ENCODE results near the gene PTPRN2. TPM values are rescaled to one million over a fixed set of nuclear protein-coding genes. Genes with fewer than 3 reads are reported as not detected.

The PTPRN2 gene
- total RNA-seq, 2 donors from 2014 or later = 26.1 to 55.5 TPM

GRCh38 chr7:158075633-158076001 lies 512.0 kb downstream of the PTPRN2 start:
- no peak overlapping the region for H3K4me3 ChIP-seq
- no peaks in the 10 kb centered on the region for H3K4me1 ChIP-seq (replicated peaks)
- no peaks in the 10 kb centered on the region for H3K27me3 ChIP-seq (replicated peaks; ENCODE audit: insufficient read depth)
- intact Hi-C loops (cut with DNase I) = no loop called here
- TF ChIP-seq POLR2AphosphoS5 (IDR thresholded peaks at IDR 0.05) = no peak
- TF ChIP-seq, protein P1, sequence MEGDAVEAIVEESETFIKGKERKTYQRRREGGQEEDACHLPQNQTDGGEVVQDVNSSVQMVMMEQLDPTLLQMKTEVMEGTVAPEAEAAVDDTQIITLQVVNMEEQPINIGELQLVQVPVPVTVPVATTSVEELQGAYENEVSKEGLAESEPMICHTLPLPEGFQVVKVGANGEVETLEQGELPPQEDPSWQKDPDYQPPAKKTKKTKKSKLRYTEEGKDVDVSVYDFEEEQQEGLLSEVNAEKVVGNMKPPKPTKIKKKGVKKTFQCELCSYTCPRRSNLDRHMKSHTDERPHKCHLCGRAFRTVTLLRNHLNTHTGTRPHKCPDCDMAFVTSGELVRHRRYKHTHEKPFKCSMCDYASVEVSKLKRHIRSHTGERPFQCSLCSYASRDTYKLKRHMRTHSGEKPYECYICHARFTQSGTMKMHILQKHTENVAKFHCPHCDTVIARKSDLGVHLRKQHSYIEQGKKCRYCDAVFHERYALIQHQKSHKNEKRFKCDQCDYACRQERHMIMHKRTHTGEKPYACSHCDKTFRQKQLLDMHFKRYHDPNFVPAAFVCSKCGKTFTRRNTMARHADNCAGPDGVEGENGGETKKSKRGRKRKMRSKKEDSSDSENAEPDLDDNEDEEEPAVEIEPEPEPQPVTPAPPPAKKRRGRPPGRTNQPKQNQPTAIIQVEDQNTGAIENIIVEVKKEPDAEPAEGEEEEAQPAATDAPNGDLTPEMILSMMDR (IDR thresholded peaks at IDR 0.05) = no peak
- no peak for TF ChIP-seq POLR2A (IDR thresholded peaks at IDR 0.05)
- WGBS = 81% methylated on average over 17 of the region's 17 CpGs
- no peak overlapping the region for H3K27ac ChIP-seq
- DNase-seq (ENCODE audit: low spot score) = no peak
- no peaks in the 10 kb centered on the region for H3K9me3 ChIP-seq
- no peaks in the 10 kb centered on the region for H3K36me3 ChIP-seq

GRCh38 chr7:158074896-158075632 lies 512.6 kb downstream of the PTPRN2 start:
- no peaks in the 10 kb centered on the region for H3K9me3 ChIP-seq
- DNase-seq (ENCODE audit: low spot score) = no peak
- no peak overlapping the region for H3K4me3 ChIP-seq
- H3K27me3 ChIP-seq (replicated peaks; ENCODE audit: insufficient read depth) = no peaks in the 10 kb centered on the region
- no peaks in the 10 kb centered on the region for H3K4me1 ChIP-seq (replicated peaks)
- H3K36me3 ChIP-seq = no peaks in the 10 kb centered on the region
- no peak overlapping the region for H3K27ac ChIP-seq
- TF ChIP-seq POLR2A (IDR thresholded peaks at IDR 0.05) = no peak
- TF ChIP-seq POLR2AphosphoS5 (IDR thresholded peaks at IDR 0.05) = no peak
- TF ChIP-seq, protein P1 (IDR thresholded peaks at IDR 0.05) = no peak
- intact Hi-C loops (cut with DNase I) = no loop called here
- 84% methylated on average over 29 of the region's 29 CpGs for WGBS

DNA sequence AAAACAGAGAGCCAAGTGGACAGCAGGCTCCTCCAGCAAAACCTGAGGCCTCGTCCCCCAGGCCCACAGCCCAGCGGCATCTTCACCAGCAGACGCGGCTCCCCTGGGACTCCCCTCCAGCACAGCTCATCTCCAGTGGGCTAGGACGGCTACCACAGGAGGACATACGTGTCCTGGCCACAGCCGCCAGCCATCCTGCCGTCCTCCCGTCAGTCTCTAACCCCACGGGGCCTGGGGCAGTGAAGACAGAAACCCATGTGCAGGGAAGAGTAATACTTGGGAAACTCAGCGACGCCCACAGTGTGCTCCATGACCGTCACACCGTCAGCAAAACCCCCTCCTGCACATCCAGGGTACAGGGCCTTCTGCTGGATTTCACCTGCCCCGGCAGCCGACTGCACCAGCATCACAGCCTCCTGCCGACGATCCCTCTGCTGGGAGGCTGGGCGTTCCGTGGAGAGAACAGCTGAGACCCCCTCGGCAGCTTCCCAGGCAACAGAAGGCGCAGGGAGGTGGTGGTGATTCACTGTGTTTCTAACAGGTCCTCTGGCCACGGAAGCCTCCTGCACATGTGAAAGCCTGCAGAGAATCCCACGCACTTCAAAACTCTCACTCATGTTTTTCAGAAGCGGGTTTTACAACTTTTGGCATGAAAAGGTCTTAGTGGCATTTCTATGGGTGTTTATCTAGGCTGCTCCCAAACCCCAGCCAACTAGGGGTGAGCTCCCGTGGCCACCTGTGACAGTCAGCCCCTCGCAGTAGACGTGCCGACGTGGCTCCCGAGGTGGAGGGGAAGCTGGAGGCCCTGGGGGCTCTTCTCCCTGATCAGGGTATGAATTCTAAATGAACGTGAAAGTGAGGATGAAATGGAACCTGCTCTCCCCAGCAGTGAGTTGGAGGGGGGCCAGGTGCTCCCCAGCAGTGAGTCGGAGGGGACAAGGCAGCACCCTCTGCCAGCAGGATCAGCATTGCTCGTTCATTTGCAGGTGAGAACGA lies 513.5 kb downstream of the PTPRN2 start:
- Histone ChIP-seq H3K36me3 (no peaks in the 10 kb centered on the region), H3K27ac (no peak overlapping the region), H3K27me3 (replicated peaks; ENCODE audit: insufficient read depth) (no peaks in the 10 kb centered on the region), H3K4me3 (no peak overlapping the region), H3K9me3 (no peaks in the 10 kb centered on the region), H3K4me1 (replicated peaks) (no peaks in the 10 kb centered on the region)
- 59% methylated on average over 35 of the region's 35 CpGs for WGBS
- intact Hi-C loops (cut with DNase I) = no loop called here
- DNase-seq (ENCODE audit: low spot score) = no peak
- TF ChIP-seq POLR2A (IDR thresholded peaks at IDR 0.05) (no peak), POLR2AphosphoS5 (IDR thresholded peaks at IDR 0.05) (no peak)

DNA sequence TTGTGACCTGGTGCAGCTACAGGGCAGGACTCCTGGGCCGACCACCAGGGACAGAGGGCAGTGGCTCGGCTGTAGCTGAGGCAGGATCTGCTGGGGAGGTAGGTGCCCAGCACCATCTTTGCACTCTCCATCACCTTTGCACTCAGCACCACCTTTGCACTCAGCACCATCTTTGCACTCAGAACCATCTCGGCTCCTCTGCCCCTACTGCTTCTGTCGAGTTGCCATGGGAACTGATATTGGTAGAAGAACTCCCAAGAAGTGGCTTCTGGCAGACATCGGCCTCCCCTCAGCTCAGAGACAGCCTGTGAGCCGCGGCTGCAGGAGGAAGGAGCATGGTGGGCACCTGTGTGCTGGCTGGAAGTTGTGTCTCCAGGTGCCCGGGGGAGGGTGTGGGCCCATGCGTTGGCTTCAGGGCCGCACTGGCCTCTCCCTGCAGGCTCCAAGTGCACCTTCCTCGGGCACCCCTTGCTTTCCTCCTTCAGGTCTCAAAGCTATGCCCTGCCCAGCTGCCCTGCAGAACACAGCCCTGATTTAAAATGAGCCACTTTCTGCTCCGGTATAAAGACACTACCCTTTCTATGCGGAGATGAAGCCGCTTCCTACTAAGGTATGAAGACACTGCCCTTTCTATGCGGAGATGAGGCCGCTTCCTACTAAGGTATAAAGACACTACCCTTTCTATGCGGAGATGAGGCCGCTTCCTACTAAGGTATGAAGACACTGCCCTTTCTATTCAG lies 514.5 kb downstream of the PTPRN2 start:
- intact Hi-C loops (cut with DNase I) = no loop called here
- no peak for DNase-seq (ENCODE audit: low spot score)
- whole genome bisulfite sequencing = 91% methylated on average over 16 of the region's 18 CpGs

More for the DNA sequence above, 514.5 kb downstream of the PTPRN2 start:
- H3K27me3 ChIP-seq (replicated peaks; ENCODE audit: insufficient read depth) = no peaks in the 10 kb centered on the region
- no peak overlapping the region for H3K27ac ChIP-seq
- no peaks in the 10 kb centered on the region for H3K36me3 ChIP-seq
- H3K4me3 ChIP-seq = no peak overlapping the region
- TF ChIP-seq POLR2AphosphoS5 (IDR thresholded peaks at IDR 0.05) (no peak), POLR2A (IDR thresholded peaks at IDR 0.05) (no peak)
- TF ChIP-seq, protein P1 (IDR thresholded peaks at IDR 0.05) = no peak
- H3K9me3 ChIP-seq = no peaks in the 10 kb centered on the region
- no peaks in the 10 kb centered on the region for H3K4me1 ChIP-seq (replicated peaks)
